Choroid plexus epithelial cell (primary cell): ENCODE data around the gene OR52E6.

Source experiments
- DNase-seq: peaks from one replicate; pipeline ENCODE4 v3.0.0-alpha.2; 2010; ENCODE audit warnings: low read depth
- H3K4me3 ChIP-seq: 2 replicates; pipeline ENCODE4 v1.5.1; 2011; ENCODE audit warnings: low read depth, mild to moderate bottlenecking, control low read depth, low read length, moderate library complexity
- CTCF ChIP-seq: conservative IDR thresholded peaks from 2 replicates; pipeline ENCODE4 v1.5.1; 2011; ENCODE audit warnings: low read depth, mild to moderate bottlenecking, control low read depth, inconsistent platforms, low read length, moderate library complexity

Gene OR52E6

GRCh38 chr11:5807580-5807979 is 34.1 kb downstream of the OR52E6 start:
- TF ChIP-seq CTCF, result no peak
- H3K4me3 ChIP-seq, result no peak overlapping the region
- DNase-seq, result no peak

GRCh38 chr11:5803982-5804381 is 37.7 kb downstream of the OR52E6 start:
- TF ChIP-seq CTCF, result no peak
- no peak for DNase-seq
- no peak overlapping the region for H3K4me3 ChIP-seq

- no peak overlapping the region for H3K4me3 ChIP-seq
- TF ChIP-seq CTCF, result no peak
- no peak for DNase-seq
Observed at GRCh38 chr11:5796541-5796940, 45.2 kb downstream of the OR52E6 start.

- H3K4me3 ChIP-seq, result no peak within 1 kb of the TSS
- TF ChIP-seq CTCF, result no peak
- no peak for DNase-seq
Observed at GRCh38 chr11:5791165-5791564, 50.5 kb downstream of the OR52E6 start, which contains the start of gene OR52N1. Gene OR52N1 (minus strand): TSS chr11:5791265. CDS start chr11:5788816, 2,449 bp downstream.
